ENCODE results near the gene KCNAB1. TPM values are rescaled to one million over a fixed set of nuclear protein-coding genes. Genes with fewer than 3 reads are reported as not detected.
A peak's percentile ranks its signal among the peaks of the same experiment; 100 is the strongest.

KCNAB1 gene
- total RNA-seq, 1 experiment from 2014 or later: 1.4 TPM

DNA sequence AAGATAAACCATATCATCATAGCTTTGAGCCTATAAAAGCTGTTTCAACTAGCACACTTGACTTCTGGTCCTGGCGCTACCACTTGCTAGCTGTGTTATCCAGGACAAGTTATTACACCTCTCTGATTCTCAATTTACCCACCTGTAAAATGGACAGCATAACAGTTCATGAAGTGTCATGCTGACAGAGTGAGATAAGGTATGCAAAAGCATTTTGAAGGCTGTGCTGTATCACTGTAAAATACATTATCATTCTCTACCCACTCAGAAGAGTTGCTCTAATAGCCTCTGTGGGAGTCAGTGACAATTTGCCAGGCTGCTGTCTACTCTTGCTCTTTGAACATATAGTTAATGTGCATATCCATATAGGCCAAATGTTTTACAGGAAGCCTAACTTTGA lies 341.5 kb downstream of the KCNAB1 start:
- ChIA-PET CTCF (interaction anchor here (0.6 kb wide), 1 partner anchor 214 kb away, joined by 5 read pairs; no protein-coding TSS in a partner anchor), POLR2A (ENCODE audit: unreplicated experiment) (no interaction called here)
- H3K9me2 ChIP-seq (ENCODE audit: insufficient read depth): no peaks in the 10 kb centered on the region
- no peaks in the 10 kb centered on the region for H3K79me2 ChIP-seq (ENCODE audit: low read depth)
- H3K27ac ChIP-seq: no peak overlapping the region
- no peak for DNase-seq
- H3K36me3 ChIP-seq (ENCODE audit: low read depth): no peaks in the 10 kb centered on the region
- H3K9me3 ChIP-seq (ENCODE audit: insufficient read depth, low read depth): no peaks in the 10 kb centered on the region; the same call in 1 of the 2 replicates
- TF ChIP-seq, protein P1, sequence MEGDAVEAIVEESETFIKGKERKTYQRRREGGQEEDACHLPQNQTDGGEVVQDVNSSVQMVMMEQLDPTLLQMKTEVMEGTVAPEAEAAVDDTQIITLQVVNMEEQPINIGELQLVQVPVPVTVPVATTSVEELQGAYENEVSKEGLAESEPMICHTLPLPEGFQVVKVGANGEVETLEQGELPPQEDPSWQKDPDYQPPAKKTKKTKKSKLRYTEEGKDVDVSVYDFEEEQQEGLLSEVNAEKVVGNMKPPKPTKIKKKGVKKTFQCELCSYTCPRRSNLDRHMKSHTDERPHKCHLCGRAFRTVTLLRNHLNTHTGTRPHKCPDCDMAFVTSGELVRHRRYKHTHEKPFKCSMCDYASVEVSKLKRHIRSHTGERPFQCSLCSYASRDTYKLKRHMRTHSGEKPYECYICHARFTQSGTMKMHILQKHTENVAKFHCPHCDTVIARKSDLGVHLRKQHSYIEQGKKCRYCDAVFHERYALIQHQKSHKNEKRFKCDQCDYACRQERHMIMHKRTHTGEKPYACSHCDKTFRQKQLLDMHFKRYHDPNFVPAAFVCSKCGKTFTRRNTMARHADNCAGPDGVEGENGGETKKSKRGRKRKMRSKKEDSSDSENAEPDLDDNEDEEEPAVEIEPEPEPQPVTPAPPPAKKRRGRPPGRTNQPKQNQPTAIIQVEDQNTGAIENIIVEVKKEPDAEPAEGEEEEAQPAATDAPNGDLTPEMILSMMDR (conservative IDR thresholded peaks at IDR 0.05): no peak
- no peak for TF ChIP-seq EZH2 (IDR thresholded peaks at IDR 0.05; ENCODE audit: low read depth)
- no peak overlapping the region for H3K4me2 ChIP-seq
- H3F3A ChIP-seq (ENCODE audit: insufficient read depth, low read depth): peaks cover under 1% of the 10 kb centered on the region; the same call in 1 of the 2 replicates
- H2AFZ ChIP-seq: no peak overlapping the region
- peaks cover 7% of the 10 kb centered on the region for H3K4me1 ChIP-seq (replicated peaks; ENCODE audit: insufficient read depth)
- H3K4me3 ChIP-seq: no peak overlapping the region
- BruUV-seq (replicated peaks): no TSS peak
- H4K20me1 ChIP-seq (ENCODE audit: insufficient read depth): no peaks in the 10 kb centered on the region
- no peaks in the 10 kb centered on the region for H3K27me3 ChIP-seq (ENCODE audit: insufficient read depth, low read depth)
- intact Hi-C loops (cut with micrococcal nuclease; ENCODE audit: unreplicated experiment): no loop called here

DNA sequence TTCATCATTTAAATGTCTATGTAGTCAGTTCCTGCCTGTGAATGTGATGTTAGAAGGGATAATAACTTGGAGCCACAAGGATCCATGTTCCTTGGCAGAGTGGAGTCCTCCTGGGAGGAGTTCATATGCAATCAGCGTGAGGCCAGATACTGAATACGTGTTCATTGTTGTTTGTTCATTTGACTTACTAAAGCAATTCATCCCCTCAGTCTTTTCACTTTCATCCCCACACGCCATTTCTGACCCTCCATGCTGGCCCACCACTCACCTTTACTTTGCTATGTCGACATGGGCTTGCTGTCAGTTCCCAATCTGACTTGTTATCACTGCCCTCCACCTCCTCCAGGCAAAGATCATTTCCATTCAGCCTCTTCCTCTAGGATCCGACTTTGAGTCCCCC lies 342.7 kb downstream of the KCNAB1 start:
- H3K4me2 ChIP-seq: no peak overlapping the region
- no peak overlapping the region for H3K27ac ChIP-seq
- H3K79me2 ChIP-seq (ENCODE audit: low read depth): no peaks in the 10 kb centered on the region
- intact Hi-C loops (cut with micrococcal nuclease; ENCODE audit: unreplicated experiment): no loop called here
- H2AFZ ChIP-seq: no peak overlapping the region
- BruUV-seq (replicated peaks): no TSS peak
- no peak for DNase-seq
- no peaks in the 10 kb centered on the region for H3K36me3 ChIP-seq (ENCODE audit: low read depth)
- CTCF ChIA-PET: no interaction called here
- no peaks in the 10 kb centered on the region for H3F3A ChIP-seq (ENCODE audit: insufficient read depth, low read depth)
- H3K27me3 ChIP-seq (ENCODE audit: insufficient read depth, low read depth): no peaks in the 10 kb centered on the region
- POLR2A ChIA-PET (ENCODE audit: unreplicated experiment): no interaction called here
- H3K9me2 ChIP-seq (ENCODE audit: insufficient read depth): no peaks in the 10 kb centered on the region
- no peaks in the 10 kb centered on the region for H4K20me1 ChIP-seq (ENCODE audit: insufficient read depth)
- no peaks in the 10 kb centered on the region for H3K9me3 ChIP-seq (ENCODE audit: insufficient read depth, low read depth)
- no peak overlapping the region for H3K4me3 ChIP-seq
- no peaks in the 10 kb centered on the region for H3K4me1 ChIP-seq (replicated peaks; ENCODE audit: insufficient read depth)
- TF ChIP-seq, protein P1 (conservative IDR thresholded peaks at IDR 0.05): no peak
- TF ChIP-seq EZH2 (IDR thresholded peaks at IDR 0.05; ENCODE audit: low read depth): no peak

DNA sequence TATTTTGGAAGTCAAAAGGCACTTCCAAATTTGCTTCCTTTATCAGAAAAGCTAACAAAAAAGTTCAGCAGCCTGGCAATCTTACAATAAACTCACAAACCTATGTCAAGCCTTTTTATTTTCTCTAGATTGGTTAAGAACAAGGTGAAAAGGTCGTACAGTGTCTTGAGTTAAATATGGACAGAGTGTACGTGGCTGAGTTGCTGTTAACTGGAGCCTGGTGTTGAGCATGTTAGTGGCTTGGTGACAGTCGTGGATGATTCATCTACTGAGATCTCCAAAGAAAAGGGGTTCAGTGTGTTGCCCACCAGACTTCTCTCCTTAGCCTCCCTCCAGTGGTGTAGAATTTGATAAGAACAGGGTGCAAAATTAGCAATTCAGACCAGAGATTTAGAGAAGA lies 344.8 kb downstream of the KCNAB1 start:
- TF ChIP-seq EZH2 (IDR thresholded peaks at IDR 0.05; ENCODE audit: low read depth): no peak
- TF ChIP-seq, protein P1 (conservative IDR thresholded peaks at IDR 0.05): no peak
- H2AFZ ChIP-seq: peak overlapping the region; percentile 19; the same call in 1 of the 2 replicates
- no peaks in the 10 kb centered on the region for H3K9me3 ChIP-seq (ENCODE audit: insufficient read depth, low read depth)
- CTCF ChIA-PET: interaction anchor here (0.6 kb wide), 1 partner anchor 650 kb away, joined by 3 read pairs; no protein-coding TSS in a partner anchor
- no peak for DNase-seq
- no peaks in the 10 kb centered on the region for H3K27me3 ChIP-seq (ENCODE audit: insufficient read depth, low read depth)
- H3K27ac ChIP-seq: no peak overlapping the region
- no peaks in the 10 kb centered on the region for H3F3A ChIP-seq (ENCODE audit: insufficient read depth, low read depth)
- H3K4me1 ChIP-seq (replicated peaks; ENCODE audit: insufficient read depth): no peaks in the 10 kb centered on the region
- H3K36me3 ChIP-seq (ENCODE audit: low read depth): no peaks in the 10 kb centered on the region
- H3K4me3 ChIP-seq: no peak overlapping the region
- no peaks in the 10 kb centered on the region for H3K9me2 ChIP-seq (ENCODE audit: insufficient read depth)
- POLR2A ChIA-PET (ENCODE audit: unreplicated experiment): no interaction called here
- intact Hi-C loops (cut with micrococcal nuclease; ENCODE audit: unreplicated experiment): no loop called here
- H3K4me2 ChIP-seq: no peak overlapping the region
- H4K20me1 ChIP-seq (ENCODE audit: insufficient read depth): no peaks in the 10 kb centered on the region
- BruUV-seq (replicated peaks): no TSS peak
- H3K79me2 ChIP-seq (ENCODE audit: low read depth): no peaks in the 10 kb centered on the region

Measured in PC-9 (cell line).